GM18909 (cell line): ENCODE measurements around the gene DST.

Experiments
- ATAC-seq: cut with Tn5 transposase; IDR thresholded peaks from one replicate; pipeline ENCODE4 v1.9.1; 2021; ENCODE audit warnings: mild to moderate bottlenecking; ENCODE audit not compliant: unreplicated experiment, poor library complexity

Gene DST

DNA sequence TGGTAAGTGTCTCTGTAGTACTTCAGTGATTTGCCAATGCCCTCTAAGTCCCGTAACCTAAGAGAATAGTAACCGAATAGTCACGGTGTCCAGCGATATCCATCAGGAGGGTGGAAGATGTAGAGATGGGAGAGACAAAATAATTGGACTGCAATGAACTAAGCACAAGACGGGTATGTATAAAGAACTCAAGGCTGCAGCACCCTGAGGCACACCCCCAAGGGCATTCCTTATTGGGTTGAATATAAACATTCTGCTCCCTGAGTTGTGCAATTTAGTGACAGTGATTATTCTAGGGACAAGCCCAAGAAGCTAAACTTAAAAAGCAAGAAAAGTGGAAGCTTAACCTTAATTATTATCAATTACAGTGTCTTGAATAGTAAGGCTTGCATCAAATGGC lies 14.6 kb downstream of the DST start:
- no peak for ATAC-seq

DNA sequence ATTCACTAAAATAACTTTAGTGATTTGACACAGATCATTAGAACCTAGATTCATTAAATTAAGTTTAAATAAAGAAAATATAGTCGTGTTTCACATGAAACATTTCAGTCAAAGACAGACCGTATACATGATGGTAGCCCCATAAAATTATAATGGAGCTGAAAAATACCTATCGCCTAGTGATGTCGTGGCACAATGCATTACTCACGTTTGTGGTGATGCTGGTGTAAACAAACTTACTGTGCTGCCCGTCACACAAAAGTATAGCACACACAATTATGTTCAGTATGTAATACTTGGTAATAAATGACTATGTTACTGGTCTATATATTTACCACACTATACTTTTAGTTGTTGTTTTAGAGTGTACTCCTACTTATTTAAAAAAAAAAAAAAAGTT lies 17.3 kb downstream of the DST start:
- no peak for ATAC-seq

DNA sequence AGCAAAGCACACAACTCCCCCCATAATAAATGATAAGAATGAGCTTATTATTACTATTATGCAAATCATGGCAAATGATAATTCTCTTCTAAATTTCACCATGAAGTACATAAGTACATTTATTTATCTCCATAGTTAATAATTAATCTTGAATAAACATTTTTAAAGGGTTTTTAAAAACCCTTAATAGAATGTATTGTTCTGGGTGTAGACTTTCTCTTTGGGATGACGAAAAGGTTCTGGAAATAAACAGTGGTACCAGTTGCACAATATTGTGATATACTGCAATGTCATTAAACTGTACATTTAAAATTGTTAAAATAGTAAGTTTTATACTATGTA lies 18.0 kb downstream of the DST start:
- ATAC-seq, result no peak

DNA sequence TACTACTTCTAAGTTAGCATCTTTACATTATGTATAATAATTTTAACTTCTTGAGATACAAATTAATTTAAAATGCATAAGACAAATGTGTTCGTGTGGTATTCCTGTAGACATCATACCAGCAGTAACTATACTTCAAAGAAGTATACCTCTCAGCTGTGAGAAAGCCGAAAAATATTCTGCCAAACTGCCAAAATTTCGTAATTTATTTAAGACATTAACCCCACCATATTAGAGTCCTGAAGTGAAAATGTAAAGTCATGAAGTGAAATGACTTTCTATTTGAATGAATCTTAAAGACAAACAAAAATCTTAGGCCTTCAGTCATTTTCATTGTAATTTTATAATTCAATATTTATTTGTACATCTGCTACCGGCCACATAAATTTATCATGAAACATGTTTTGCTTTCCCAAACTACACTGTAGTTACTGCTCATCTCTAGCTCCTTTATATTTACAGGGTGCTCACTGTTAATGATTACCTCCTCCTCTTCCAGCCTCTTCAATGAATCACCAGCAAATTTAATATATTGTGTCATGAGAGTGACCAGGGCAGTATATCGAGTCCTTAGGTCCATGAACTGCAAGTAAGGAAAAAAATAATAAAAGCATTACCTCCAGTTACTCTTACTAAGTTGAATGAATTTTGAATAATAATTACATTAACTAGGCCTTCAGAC lies 18.5 kb downstream of the DST start:
- ATAC-seq, result no peak

DNA sequence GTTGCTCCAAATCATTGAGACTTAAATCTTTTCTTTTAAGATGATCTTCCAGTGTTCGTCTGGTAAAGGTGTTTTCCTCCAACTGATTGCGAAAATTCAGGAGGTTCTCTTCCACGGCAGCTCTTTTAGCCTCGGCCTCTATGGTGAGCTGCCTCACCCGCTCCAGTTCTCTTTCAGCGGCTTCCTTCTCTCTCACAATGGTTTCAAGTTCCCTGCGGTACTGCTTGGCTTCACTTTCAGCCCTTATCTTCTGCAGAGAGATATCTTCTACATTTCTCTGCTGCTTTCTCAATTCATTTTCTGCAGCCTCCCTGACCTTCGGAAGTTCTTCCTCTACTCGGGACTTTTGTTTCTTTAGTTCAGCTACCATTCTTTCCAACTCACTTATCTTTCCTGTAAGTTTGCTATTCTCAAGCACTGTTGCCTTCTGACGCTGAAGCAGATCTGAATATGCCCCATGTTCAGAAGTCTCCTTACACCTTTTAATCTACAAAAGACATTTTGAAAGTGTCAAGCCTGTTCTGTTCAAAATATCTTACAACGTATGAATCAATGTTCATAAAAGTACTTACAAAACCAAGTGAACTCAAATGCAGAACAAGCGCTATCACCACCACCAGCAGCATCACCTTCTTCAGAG lies 22.3 kb downstream of the DST start:
- ATAC-seq, result no peak

DNA sequence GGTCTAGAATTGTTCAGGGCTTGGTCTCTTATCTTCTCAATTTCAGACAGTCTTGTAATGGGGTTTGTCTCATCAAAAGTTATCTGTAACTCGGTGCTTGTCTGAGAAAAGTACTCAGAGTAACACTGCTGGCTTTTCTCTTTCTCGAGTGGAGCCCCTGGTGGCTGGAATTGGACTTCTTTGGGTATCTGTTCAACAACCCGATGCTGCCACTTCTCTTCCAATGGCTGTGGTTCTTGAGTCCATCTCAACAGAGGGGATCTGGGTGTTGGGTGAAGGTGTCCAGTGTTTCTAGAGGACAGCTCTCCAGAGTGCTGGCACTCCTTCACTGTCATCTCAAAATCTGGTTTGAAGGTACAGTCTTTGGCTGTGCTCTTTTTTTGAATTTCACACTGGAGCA lies 24.6 kb downstream of the DST start:
- no peak for ATAC-seq

DNA sequence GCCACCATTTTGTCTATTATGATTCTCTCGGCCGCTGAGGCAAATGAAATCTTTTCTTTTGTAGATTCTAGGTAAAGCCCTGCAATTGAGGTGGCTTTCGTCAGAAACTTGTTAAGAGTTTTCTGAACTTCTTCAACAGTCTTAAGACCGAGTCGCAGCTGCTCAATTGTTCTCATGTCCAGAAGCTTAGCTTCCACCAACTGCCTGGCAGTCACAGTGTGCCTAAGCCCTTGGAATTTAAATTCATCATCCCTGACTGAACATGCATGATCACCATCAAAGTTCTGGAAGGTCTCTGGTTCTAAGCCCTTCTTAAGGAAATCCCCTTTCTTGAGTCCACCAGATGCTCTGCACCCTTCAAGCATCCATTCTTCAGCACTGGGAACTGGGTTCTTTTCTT lies 25.7 kb downstream of the DST start:
- ATAC-seq, result no peak

DNA sequence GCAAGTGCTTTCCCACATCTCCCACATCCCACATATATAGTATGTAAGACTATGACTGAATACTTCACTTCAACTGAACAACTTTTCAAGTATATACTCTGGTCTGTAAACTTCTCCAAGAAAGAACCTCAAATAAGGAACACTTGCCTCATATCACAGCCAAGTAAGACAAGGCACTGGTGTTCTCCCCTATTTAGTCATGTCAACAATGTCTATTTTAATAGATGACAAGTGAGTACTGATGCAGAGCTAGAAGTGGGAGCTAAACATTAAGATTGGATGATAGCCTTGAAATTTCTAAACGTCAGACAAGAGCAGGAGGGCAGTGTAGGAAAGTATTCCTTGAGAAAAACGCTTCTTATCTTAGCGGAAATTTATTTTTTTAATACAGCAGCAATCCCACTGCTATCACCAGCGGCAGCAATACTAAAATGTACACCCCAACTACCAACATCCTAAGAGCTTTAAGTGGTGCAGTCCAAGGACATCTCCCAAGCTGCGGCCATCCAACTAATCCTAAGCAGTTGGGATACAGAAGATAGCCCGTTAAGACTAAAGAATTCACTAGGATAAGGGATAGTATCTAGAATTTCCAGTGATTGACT lies 29.3 kb downstream of the DST start:
- no peak for ATAC-seq

DNA sequence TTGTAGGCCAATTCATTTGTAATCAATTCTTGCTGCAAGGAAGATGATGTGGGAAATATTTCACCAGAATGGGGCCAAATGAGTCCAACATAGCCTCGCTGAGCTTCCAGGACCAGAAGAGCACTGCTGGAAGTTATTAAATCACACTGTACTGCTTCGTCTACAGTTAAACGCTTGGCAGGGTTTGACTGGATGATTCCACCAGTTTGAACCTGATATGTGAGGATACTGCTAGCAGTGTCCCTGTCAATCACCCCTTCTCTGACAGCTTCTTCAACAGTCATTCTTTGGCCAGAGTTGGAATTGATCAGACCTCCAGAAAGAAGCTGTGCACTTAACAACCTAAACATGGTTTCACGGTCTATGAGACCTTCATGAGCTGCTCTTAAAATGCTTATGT lies 34.4 kb downstream of the DST start:
- ATAC-seq, result no peak

DNA sequence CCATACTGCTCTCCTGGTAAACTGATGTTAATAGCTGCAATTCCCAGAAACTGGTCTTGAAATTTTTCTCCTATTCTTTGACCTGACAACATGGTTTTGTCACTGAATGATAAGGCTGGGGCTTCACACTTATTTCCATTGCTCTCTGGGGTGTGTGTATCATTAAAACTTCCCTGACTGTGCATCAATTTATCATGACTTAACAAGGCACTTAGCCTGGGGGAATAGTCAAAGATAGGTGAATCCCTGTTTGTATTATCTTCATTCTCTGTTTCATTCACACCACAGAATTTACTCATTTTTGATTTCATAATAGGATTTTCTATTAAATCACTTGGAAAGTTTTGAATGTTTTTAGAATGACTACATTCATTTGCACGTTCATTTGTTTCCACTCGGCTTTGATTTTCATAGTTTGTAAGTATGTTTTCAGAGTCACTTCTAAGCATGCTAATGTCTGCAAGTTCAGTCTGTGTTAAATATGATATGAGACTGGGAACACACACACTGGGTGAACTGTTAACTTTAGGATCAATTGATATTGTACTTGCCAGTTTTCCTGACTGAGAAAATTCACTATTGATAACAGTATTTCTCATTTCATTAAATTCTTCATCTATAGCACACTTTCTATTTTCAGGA lies 35.5 kb downstream of the DST start:
- ATAC-seq, result no peak

DNA sequence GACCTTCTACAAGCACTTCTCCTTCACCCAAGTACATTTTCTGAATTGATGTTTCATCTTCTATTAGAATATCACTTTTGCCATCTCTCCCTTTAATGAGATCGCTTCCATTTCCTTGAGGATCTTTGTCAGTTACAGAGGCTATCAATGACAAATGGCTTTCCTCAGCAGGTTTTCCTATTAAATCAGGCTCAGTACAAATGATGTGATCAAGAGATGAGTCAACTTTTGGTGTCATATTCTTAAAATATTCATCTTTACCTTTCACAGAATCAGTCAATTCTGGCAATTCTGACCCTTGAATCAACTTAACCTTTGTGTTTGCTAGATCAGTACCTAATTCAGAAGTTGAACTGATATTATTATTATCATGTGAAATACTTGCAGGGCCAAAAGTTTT lies 37.3 kb downstream of the DST start:
- no peak for ATAC-seq

DNA sequence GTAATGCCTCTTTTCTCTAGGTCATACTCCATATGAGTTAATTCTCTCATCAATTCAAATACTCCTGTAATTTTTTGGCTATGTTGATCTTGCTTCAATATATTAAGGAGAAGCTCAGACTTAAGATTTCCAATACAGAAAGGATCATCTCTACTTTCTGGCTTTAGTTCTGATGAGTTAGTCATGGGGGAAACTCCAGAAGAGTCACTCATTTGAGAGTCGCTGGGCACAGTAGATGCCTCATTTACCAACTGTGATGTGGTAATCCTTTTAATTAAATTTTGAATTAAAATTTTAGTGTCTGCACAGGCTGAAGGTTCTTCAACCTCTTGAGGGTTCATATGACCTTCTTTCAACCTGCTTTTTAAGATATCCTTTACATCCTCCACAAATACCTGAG lies 38.5 kb downstream of the DST start:
- no peak for ATAC-seq

DNA sequence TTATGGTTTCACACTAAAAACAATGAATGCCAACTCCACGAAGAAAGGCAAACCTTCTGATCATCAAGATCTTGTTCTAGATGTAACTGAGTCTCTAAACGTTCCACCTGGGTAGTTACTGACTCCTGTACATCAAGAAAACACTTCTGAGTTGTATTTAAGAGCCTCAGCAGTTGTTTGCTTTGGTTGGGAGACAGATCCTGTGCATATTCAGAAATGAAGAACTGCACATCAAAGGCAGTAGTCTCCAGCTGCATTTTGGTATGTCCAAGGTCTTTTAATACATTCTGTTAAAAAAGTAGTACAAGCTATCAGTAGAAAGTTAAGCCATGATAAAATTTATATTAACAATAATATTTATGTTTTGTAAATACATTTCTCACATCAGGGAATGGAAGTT lies 41.3 kb downstream of the DST start:
- no peak for ATAC-seq

DNA sequence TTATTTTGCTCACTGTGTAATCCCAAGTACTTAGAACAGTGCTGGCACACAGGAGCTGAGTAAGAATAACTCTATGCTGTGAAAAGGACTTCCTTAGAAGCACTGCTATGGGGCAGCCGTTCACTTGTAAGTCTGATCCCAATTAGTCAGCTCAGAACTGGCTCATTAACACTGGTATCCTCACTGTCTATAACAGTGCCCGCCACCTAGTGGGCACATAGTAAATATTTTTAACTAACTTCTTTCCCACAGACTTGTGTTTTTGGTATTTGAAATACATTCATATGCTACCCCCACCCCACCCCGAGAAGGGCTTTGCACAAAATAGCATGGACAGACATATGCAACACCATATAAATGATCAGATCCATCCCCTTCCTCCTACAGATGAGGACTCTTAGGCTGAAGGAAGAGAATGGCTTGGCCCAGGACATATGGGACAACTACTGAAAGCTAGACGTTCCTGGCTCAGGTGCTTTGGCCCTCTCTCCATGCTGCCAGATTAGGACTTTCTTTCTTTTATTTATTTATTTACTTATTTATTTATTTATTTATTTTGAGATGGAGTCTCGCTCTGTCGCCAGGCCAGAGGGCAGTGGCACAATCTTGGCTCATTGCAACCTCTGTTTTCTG lies 47.1 kb downstream of the DST start:
- ATAC-seq, result peak; percentile 33

DNA sequence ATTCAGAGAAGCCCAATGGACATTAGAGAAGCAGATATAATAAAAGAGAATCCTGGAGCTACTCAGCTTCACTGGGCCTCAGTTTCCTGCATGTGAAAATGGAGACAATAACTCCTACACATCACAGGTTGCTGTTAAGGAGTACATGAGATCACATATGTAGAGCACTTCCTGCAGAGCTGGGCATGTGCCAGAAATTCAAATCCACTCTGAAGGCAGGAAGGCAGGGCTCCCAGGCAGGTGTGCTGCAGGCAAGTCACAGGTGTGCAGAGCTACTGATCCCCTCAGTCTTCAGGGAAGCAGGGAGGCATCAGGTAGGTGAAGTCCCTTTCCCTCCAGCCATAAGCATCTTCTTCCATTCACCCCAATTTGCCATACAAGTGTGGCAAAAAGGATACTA lies 48.0 kb downstream of the DST start:
- no peak for ATAC-seq

DNA sequence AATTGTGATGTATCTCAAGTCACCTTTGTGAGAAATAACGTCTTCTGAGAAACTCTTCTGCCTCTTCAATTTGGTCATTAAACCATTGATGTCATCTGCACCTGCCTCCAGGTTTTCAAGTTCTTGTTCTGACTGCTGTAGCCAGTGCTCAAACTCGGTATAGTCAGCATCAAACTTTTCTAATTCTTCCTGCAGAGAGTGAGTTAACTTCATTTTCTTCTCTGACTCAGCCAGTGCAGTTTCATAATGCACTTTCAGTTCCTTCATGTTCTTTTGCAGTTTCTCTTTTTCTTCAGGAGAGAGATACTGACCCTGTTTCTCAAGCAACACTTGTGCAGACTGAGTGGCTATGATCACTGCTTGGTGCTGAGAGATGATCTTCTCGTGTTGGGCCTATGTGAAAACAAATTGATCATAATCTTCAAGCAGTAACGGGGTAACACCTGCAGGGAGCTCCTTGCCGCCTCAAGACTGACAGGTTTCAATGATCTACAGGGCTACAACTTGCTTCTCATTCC lies 48.8 kb downstream of the DST start:
- peak; percentile 95 for ATAC-seq

DNA sequence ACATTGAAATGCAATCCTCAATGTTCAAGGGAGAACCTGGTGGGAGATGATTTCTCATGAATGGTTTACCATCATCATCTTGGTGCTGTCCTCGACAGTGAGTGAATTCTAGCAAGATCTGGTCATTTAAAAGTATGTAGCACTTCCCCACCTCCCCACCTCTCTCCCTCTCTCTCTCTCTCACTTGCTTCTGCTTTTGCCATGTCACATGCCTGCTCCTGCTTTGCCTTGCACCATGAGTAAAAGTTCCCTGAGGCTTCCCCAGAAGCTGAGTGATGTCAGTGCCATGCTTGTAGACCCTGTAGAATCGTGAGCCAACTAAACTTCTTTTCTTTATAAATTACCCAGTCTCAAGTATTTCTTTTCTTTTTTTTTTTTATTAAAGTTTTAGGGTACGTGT lies 60.5 kb downstream of the DST start:
- ATAC-seq, result no peak

DNA sequence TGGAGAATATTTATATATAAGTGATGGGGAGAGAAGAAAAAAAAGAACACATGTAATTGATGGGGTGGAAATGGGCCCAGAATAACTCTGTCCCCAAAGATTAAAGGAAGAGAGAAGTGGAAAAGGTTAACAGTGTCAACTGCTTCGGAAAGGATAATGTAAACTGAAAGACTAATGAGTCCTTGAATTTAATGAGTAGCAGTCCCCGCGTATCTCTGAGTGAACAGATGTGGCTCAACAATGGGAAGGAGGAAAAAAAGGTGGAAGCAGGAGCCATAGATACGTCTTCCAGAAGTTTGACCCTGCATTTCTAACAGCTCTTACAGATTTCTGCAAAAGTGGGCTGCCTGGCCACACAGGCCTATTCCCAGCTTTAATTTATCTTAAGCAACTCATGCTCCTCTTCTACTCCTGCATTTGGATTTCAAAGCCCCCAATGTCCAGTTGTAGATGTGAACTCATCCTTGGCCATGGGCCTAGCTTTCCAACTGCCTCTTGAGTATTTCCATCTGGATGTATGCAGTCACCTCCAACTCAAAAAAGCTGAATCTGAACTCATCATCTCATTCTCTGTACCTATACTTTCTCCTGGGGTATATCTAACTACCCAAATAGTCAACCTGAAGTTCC lies 61.3 kb downstream of the DST start:
- no peak for ATAC-seq

DNA sequence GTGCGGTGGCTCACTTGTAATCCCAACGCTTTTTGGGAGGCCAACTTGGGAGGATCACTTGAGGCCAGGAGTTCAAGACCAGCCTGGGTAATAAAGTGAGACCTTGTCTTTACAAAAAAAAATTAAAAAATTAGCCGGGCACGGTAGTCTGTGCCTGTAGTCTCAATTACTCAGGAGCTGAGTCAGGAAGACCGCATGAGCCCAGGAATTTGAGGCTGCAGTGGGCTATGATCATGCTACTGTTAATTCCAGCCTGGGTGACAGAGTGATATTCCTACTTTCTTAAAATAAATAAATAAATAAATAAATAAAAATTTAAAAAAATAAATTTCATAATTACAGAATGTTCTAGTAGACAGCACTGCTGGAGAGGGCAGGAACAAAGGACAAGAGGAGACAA lies 62.4 kb downstream of the DST start:
- ATAC-seq, result no peak

DNA sequence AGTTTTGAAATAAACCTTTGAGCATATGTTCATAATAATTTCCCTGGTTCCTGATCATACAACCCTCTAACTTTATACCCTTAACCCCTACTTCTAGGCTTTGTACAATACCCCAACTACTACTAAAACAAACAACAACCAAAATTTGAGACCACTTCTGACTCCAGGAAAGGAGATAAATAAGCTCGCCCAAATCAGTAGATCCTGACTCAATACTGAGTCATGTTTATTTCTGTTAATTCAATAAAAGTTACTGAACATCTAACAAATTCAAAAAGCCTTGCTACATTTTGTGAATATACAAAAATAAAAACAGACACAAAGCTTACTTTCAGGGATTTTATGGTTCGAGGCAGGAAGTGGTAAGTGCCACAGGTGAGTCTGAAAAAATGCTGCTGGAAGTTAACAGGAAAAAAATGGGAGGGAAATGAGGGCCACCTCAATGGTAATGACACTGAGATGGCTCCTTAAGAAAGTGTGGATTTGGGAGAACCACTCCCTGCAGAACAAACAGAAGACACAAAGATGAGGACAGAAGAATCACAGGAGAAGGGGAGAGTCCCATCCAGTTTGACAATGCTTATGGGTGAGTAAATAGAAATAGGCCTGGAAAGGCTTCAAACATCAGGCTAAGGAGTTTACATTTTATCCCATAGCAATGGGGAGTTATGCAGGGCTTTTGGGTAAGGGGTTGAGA lies 63.4 kb downstream of the DST start:
- no peak for ATAC-seq
